SK-N-SH treated with all-trans-retinoic acid at 6 μM for 48 hours (cell line): Measurements from ENCODE around the gene ZNF212.
A peak's percentile ranks its signal among the peaks of the same experiment; 100 is the strongest.

Source experiments
- ATAC-seq: fragments of 200-7000 bp; cut with Tn5 transposase; 3 replicates; pipeline ENCODE4 v1.9.1; 2020; ENCODE audit warnings: mild to moderate bottlenecking, moderate library complexity
- ARNTL ChIP-seq: fragments of 450-650 bp; formaldehyde crosslinking; IDR thresholded peaks from 2 replicates; pipeline ENCODE4 v1.5.0; 2020; ENCODE audit warnings: low read depth, mild to moderate bottlenecking, moderate library complexity, borderline replicate concordance
- CREB5 ChIP-seq: fragments of 250-450 bp; sonication (Bioruptor Pico); IDR thresholded peaks from 2 replicates; pipeline ENCODE4 v1.5.1; 2020; ENCODE audit warnings: low read depth, mild to moderate bottlenecking, moderate library complexity
- CSDC2 ChIP-seq: fragments of 250-450 bp; sonication (Bioruptor Pico); IDR thresholded peaks from 2 replicates; pipeline ENCODE4 v1.5.0; 2020; ENCODE audit warnings: mild to moderate bottlenecking, moderate library complexity
- CSRNP3 ChIP-seq: fragments of 250-450 bp; sonication (Bioruptor Pico); IDR thresholded peaks from 2 replicates; pipeline ENCODE4 v1.5.1; 2021; ENCODE audit warnings: mild to moderate bottlenecking, moderate library complexity
- ESRRG ChIP-seq: fragments of 250-450 bp; sonication (Bioruptor Pico); IDR thresholded peaks from 2 replicates; pipeline ENCODE4 v1.6.1; 2021; ENCODE audit warnings: mild to moderate bottlenecking
- GLIS3 ChIP-seq: fragments of 250-450 bp; sonication (Bioruptor Pico); IDR thresholded peaks from 2 replicates; pipeline ENCODE4 v1.5.0; 2020; ENCODE audit warnings: mild to moderate bottlenecking, moderate library complexity
- ISL1 ChIP-seq: fragments of 250-450 bp; sonication (Bioruptor Pico); IDR thresholded peaks from 2 replicates; pipeline ENCODE4 v2.1.2; 2022; ENCODE audit warnings: mild to moderate bottlenecking, moderate library complexity
- PATZ1 ChIP-seq: fragments of 250-450 bp; sonication (Bioruptor Pico); IDR thresholded peaks from 2 replicates; pipeline ENCODE4 v1.8.0; 2020; ENCODE audit warnings: mild to moderate bottlenecking, moderate library complexity, borderline replicate concordance
- POU6F1 ChIP-seq: fragments of 250-450 bp; sonication (Bioruptor Pico); IDR thresholded peaks from 2 replicates; pipeline ENCODE4 v1.8.0; 2021; ENCODE audit warnings: low read depth, mild to moderate bottlenecking, moderate library complexity, borderline replicate concordance
- PPARA ChIP-seq: fragments of 250-450 bp; sonication (Bioruptor Pico); IDR thresholded peaks from 2 replicates; pipeline ENCODE4 v1.5.0; 2020; ENCODE audit warnings: mild to moderate bottlenecking, borderline replicate concordance
- RARB ChIP-seq: fragments of 250-450 bp; sonication (Bioruptor Pico); IDR thresholded peaks from 2 replicates; pipeline ENCODE4 v1.8.0; 2021; ENCODE audit warnings: mild to moderate bottlenecking, moderate library complexity
- SNAI2 ChIP-seq: fragments of 250-450 bp; sonication (Bioruptor Pico); IDR thresholded peaks from 2 replicates; pipeline ENCODE4 v1.5.0; 2020; ENCODE audit warnings: mild to moderate bottlenecking, moderate library complexity
- TOX ChIP-seq: fragments of 250-450 bp; sonication (Bioruptor Pico); IDR thresholded peaks from 2 replicates; pipeline ENCODE4 v1.8.0; 2021; ENCODE audit warnings: mild to moderate bottlenecking, moderate library complexity, borderline replicate concordance
- TSHZ2 ChIP-seq: fragments of 250-450 bp; sonication (Bioruptor Pico); IDR thresholded peaks from 2 replicates; pipeline ENCODE4 v1.5.0; 2020; ENCODE audit warnings: mild to moderate bottlenecking, moderate library complexity
- ZC3H10 ChIP-seq: fragments of 250-450 bp; sonication (Bioruptor Pico); IDR thresholded peaks from 2 replicates; pipeline ENCODE4 v1.5.1; 2021; ENCODE audit warnings: mild to moderate bottlenecking, moderate library complexity
- ZFP3 ChIP-seq: fragments of 250-450 bp; sonication (Bioruptor Pico); IDR thresholded peaks from 2 replicates; pipeline ENCODE4 v1.5.0; 2020; ENCODE audit warnings: mild to moderate bottlenecking, moderate library complexity
- ZFP30 ChIP-seq: fragments of 450-650 bp; formaldehyde crosslinking; IDR thresholded peaks from 2 replicates; pipeline ENCODE4 v1.5.0; 2022; ENCODE audit warnings: mild to moderate bottlenecking, moderate library complexity
- ZNF70 ChIP-seq: fragments of 450-650 bp; formaldehyde crosslinking; IDR thresholded peaks from 2 replicates; pipeline ENCODE4 v1.5.0; 2020; ENCODE audit warnings: mild to moderate bottlenecking, moderate library complexity
- ZNF8 ChIP-seq: fragments of 450-650 bp; formaldehyde crosslinking; IDR thresholded peaks from 2 replicates; pipeline ENCODE4 v1.5.0; 2020; ENCODE audit warnings: mild to moderate bottlenecking, moderate library complexity

The ZNF212 gene

GRCh38 chr7:149195180-149196150 is 44.0 kb upstream of the ZNF212 start, which contains the start of gene ZNF282 (continued):
- TF ChIP-seq PATZ1 (no peak), ZNF70 (no peak), ZFP30 (CRISPR knock-in tag) (no peak), SNAI2 (CRISPR knock-in tag) (no peak), CSDC2 (CRISPR knock-in tag) (peak; percentile 36; the same call in 1 of the 2 replicates), TSHZ2 (CRISPR knock-in tag) (no peak; the same call in none of the 2 replicates), POU6F1 (CRISPR knock-in tag) (no peak), ARNTL (CRISPR knock-in tag) (no peak), ZFP3 (CRISPR knock-in tag) (peak; percentile 49; the same call in 1 of the 2 replicates), ISL1 (CRISPR knock-in tag) (no peak)

- ATAC-seq: peak; percentile 7
- no peak for TF ChIP-seq ZNF70
- no peak for TF ChIP-seq ESRRG (CRISPR knock-in tag)
- TF ChIP-seq ISL1 (CRISPR knock-in tag): no peak
- TF ChIP-seq ZC3H10: no peak
- no peak for TF ChIP-seq ZFP3 (CRISPR knock-in tag)
- no peak for TF ChIP-seq TOX (CRISPR knock-in tag)
- no peak for TF ChIP-seq ZNF8 (CRISPR knock-in tag)
- TF ChIP-seq RARB (CRISPR knock-in tag): no peak
- TF ChIP-seq CREB5 (CRISPR knock-in tag): no peak
- TF ChIP-seq ZFP30 (CRISPR knock-in tag): no peak
- TF ChIP-seq SNAI2 (CRISPR knock-in tag): no peak
- no peak for TF ChIP-seq CSRNP3 (CRISPR knock-in tag)
- no peak for TF ChIP-seq CSDC2 (CRISPR knock-in tag)
- no peak for TF ChIP-seq PPARA
- TF ChIP-seq GLIS3 (CRISPR knock-in tag): no peak
- TF ChIP-seq, all 23 proteins: peak for 0
Measured at GRCh38 chr7:149196151-149196704, 43.2 kb upstream of the ZNF212 start.

- peak; percentile 34 for ATAC-seq
- TF ChIP-seq GLIS3 (CRISPR knock-in tag) (no peak), ZC3H10 (no peak), ZFP30 (CRISPR knock-in tag) (no peak), ZNF70 (no peak), RARB (CRISPR knock-in tag) (no peak), ZNF8 (CRISPR knock-in tag) (no peak)
Measured at GRCh38 chr7:149196705-149197171, 42.7 kb upstream of the ZNF212 start.
